Karpas-422 (cell line): ENCODE data around the gene ACTN3. TPM values are rescaled to one million over a fixed set of nuclear protein-coding genes. Genes with fewer than 3 reads are reported as not detected.
"Not testable (repeated sequence)": the region's sequence is repeated elsewhere in the genome, so short reads cannot be mapped to it uniquely, and the experiment has no call there.

Experiments used
- DNase-seq: peaks from one replicate; pipeline ENCODE4 v3.0.0-alpha.2; 2015
- H2AFZ ChIP-seq: fragments of 200-600 bp; sonication (generic); 2 replicates; pipeline ENCODE4 v1.6.1; 2014; ENCODE audit warnings: antibody characterized with exemption, low read length, mixed read lengths
- H3K27ac ChIP-seq: fragments of 200-600 bp; sonication (generic); 2 replicates; pipeline ENCODE4 v1.5.1; 2014; ENCODE audit warnings: mild to moderate bottlenecking, low read length, moderate library complexity
- H3K27me3 ChIP-seq: fragments of 200-600 bp; sonication (generic); 2 replicates; pipeline ENCODE4 v1.6.1; 2014; ENCODE audit warnings: low read length, mixed read lengths
- H3K36me3 ChIP-seq: fragments of 200-600 bp; sonication (generic); 2 replicates; pipeline ENCODE4 v1.6.1; 2014; ENCODE audit warnings: low read length, mixed read lengths; ENCODE audit not compliant: insufficient read depth
- H3K4me1 ChIP-seq: fragments of 200-600 bp; sonication (generic); 2 replicates; pipeline ENCODE4 v1.6.1; 2014; ENCODE audit warnings: mild to moderate bottlenecking, low read length, mixed read lengths
- H3K4me2 ChIP-seq: fragments of 200-600 bp; sonication (generic); 2 replicates; pipeline ENCODE4 v1.6.1; 2014; ENCODE audit warnings: low read length, low read depth, mild to moderate bottlenecking; ENCODE audit not compliant: poor library complexity, severe bottlenecking
- H3K4me3 ChIP-seq: fragments of 200-600 bp; sonication (generic); 2 replicates; pipeline ENCODE4 v1.5.1; 2014; ENCODE audit warnings: mild to moderate bottlenecking, antibody characterized with exemption, low read length, mixed read lengths
- H3K79me2 ChIP-seq: fragments of 200-600 bp; sonication (generic); 2 replicates; pipeline ENCODE4 v1.6.1; 2014; ENCODE audit warnings: mild to moderate bottlenecking, low read length, mixed read lengths
- H3K9ac ChIP-seq: fragments of 200-600 bp; sonication (generic); 2 replicates; pipeline ENCODE4 v1.6.0; 2014; ENCODE audit warnings: low read length
- H3K9me2 ChIP-seq: fragments of 200-600 bp; sonication (generic), shearing (Covaris generic); replicated peaks from 2 replicates; pipeline ENCODE4 v1.6.0; 2014; ENCODE audit warnings: mild to moderate bottlenecking, low read length, moderate library complexity; ENCODE audit not compliant: insufficient read depth
- H3K9me3 ChIP-seq: fragments of 300-700, 200-600 bp; sonication (generic); 2 replicates; pipeline ENCODE4 v1.6.1; 2014; ENCODE audit warnings: low read length, mixed read lengths
- H4K20me1 ChIP-seq: fragments of 200-600 bp; sonication (generic); 2 replicates; pipeline ENCODE4 v1.6.1; 2014; ENCODE audit warnings: mild to moderate bottlenecking, antibody characterized with exemption, low read length, low read depth; ENCODE audit not compliant: insufficient read depth
- total RNA-seq: library from RNA; depleted of rRNA; stranded (reverse); fragments of >200 nt; shearing (Covaris generic); gene quantifications from 2 replicates; pipeline ENCODE4 v1.2.3, GENCODE V29; 2014; ENCODE audit warnings: low replicate concordance; rRNA removed

ACTN3 gene
- total RNA-seq, 1 experiment from 2014 or later = not detected

DNA sequence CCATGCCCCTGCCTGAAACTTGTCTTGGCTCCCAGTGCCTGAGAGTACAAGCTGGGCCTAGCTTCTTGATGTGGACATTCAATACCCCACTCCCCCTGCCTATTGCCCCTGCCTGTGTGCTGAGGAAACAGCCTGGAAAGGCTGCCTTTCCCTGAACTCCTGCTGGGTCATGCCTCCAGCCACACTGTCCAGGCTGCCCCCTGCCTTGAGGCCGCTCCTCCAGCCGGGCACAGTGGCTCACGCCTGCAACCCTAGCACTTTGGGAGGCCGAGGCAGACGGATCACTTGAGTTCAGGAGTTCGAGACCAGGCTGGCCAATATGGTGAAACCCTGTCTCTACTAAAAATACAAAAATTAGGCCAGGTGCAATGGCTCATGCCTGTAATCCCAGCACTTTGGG, 56.4 kb downstream of the ACTN3 start:
- Histone ChIP-seq H3K9me2 (no peaks in the 10 kb centered on the region), H3K9ac (no peak overlapping the region), H3K4me2 (no peak overlapping the region), H3K79me2 (no peaks in the 10 kb centered on the region; the same call in 1 of the 2 replicates), H4K20me1 (no peaks in the 10 kb centered on the region), H3K27ac (no peak overlapping the region), H3K4me1 (peaks cover 7% of the 10 kb centered on the region), H3K27me3 (no peaks in the 10 kb centered on the region), H3K4me3 (no peak overlapping the region), H2AFZ (no peak overlapping the region), H3K9me3 (no peaks in the 10 kb centered on the region), H3K36me3 (peaks cover 6% of the 10 kb centered on the region)
- DNase-seq = no peak

- Histone ChIP-seq H3K36me3 (peaks cover 6% of the 10 kb centered on the region), H3K9me2 (no peaks in the 10 kb centered on the region), H3K9me3 (no peaks in the 10 kb centered on the region), H3K9ac (no peak overlapping the region), H3K79me2 (no peaks in the 10 kb centered on the region), H3K27ac (no peak overlapping the region), H3K4me1 (peaks cover 12% of the 10 kb centered on the region), H4K20me1 (no peaks in the 10 kb centered on the region), H3K4me3 (no peak overlapping the region), H2AFZ (no peak overlapping the region), H3K4me2 (no peak overlapping the region), H3K27me3 (no peaks in the 10 kb centered on the region)
- no peak for DNase-seq
Measured at GRCh38 chr11:66604155-66604554, 57.5 kb downstream of the ACTN3 start.

DNA sequence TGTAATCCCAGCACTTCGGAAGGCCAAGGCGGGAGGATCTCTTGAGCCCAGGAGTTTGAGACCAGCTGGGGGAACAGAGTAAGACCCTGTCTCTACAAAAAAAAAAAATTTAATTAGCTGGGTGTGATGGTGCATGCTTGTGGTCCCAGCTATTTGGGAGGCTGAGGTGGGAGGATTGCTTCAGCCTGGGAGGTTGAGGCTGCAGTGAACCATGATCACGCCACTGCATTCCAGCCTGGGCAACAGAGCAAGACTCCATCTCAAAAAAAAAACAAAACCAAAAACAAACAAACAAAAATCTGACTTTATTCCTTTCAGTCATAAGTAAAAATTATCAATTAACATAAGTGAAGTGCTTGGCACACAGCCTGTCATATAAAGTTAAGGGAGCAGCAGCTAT, 59.9 kb downstream of the ACTN3 start:
- H3K4me2 ChIP-seq = not testable (repeated sequence)

DNA sequence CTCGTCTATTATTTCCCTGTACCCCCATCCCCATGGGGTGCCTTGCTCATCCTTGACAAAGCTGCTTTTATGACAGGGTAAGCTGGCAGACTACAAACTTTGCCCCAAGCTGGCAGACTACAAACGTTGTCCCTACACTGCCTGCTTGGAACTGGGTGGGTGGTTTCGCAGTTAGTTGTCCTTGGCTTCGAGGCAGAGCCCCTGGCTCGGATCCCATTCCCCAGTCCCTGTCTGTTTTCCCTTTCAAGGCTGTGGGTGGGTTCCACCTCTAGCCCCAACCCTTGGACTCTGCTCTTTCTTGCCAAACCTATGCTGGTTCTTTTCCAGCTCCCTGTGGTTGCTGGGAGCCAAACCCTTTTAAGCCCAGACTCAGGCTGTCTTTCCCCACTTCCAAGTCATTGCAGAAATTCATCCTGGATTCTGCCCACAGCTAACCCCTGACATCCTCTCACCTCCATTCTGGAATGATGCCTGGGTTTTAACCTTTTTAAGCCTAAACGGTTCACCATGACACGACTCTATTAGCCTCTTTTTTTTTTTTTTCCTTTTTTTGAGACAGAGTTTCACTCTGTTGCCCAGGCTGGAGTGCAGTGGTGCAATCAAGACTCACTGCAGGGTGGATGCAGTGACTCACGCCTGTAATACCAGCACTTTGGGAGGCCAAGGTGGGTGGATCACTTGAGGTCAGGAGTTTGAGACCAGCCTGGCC, 60.6 kb downstream of the ACTN3 start:
- Histone ChIP-seq H3K9me2 (no peaks in the 10 kb centered on the region), H3K9ac (no peak overlapping the region), H3K4me2 (no peak overlapping the region), H3K4me1 (peaks cover 29% of the 10 kb centered on the region), H3K79me2 (no peaks in the 10 kb centered on the region), H3K36me3 (peaks cover 3% of the 10 kb centered on the region), H3K4me3 (no peak overlapping the region), H2AFZ (no peak overlapping the region), H4K20me1 (no peaks in the 10 kb centered on the region), H3K9me3 (no peaks in the 10 kb centered on the region), H3K27me3 (no peaks in the 10 kb centered on the region), H3K27ac (no peak overlapping the region)
- DNase-seq = no peak

More for the DNA sequence above, 59.9 kb downstream of the ACTN3 start:
- not testable (repeated sequence) for H3K27me3 ChIP-seq, H3K27ac ChIP-seq, H3K9me2 ChIP-seq, H3K4me3 ChIP-seq, DNase-seq, H3K9ac ChIP-seq, H3K79me2 ChIP-seq, H2AFZ ChIP-seq, H3K36me3 ChIP-seq, H3K9me3 ChIP-seq, H4K20me1 ChIP-seq
- H3K4me1 ChIP-seq = peaks cover 24% of the 10 kb centered on the region

GRCh38 chr11:66609721-66610617, 63.3 kb downstream of the ACTN3 start:
- Histone ChIP-seq H3K27ac (peak overlapping the region; percentile 73), H3K36me3 (no peaks in the 10 kb centered on the region; the same call in none of the 2 replicates), H3K9me3 (no peaks in the 10 kb centered on the region), H3K79me2 (no peaks in the 10 kb centered on the region), H2AFZ (no peak overlapping the region), H3K4me2 (no peak overlapping the region), H4K20me1 (no peaks in the 10 kb centered on the region), H3K4me1 (peaks cover 29% of the 10 kb centered on the region), H3K9ac (no peak overlapping the region), H3K27me3 (no peaks in the 10 kb centered on the region), H3K4me3 (no peak overlapping the region), H3K9me2 (no peaks in the 10 kb centered on the region)
- no peak for DNase-seq

DNA sequence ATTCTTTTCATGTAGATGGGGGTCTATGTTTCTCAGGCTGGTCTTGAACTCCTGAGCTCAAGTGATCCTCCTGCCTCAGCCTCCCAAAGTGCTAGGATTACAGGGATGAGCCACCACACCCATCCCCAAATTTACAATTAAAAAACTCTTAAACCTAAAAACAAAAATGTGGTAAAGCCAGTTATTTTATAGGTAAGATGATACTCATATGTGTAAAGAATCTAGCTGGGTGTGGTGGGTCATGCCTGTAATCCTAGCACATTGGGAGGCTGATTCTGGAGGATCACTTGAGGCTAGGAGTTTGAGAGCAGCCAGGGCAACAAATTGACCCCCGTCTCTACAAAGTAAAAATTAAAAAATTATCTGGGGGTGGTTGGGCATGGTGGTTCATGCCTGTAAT, 65.8 kb downstream of the ACTN3 start:
- H2AFZ ChIP-seq = no peak overlapping the region
- DNase-seq = no peak
- H3K36me3 ChIP-seq = peaks cover 3% of the 10 kb centered on the region
- H3K4me2 ChIP-seq = no peak overlapping the region
- H3K9me2 ChIP-seq = no peaks in the 10 kb centered on the region
- peak overlapping the region; percentile 73 for H3K27ac ChIP-seq
- no peaks in the 10 kb centered on the region for H3K9me3 ChIP-seq
- H3K4me3 ChIP-seq = no peak overlapping the region
- H3K4me1 ChIP-seq = peaks cover 37% of the 10 kb centered on the region
- H3K27me3 ChIP-seq = no peaks in the 10 kb centered on the region
- peaks cover 7% of the 10 kb centered on the region for H4K20me1 ChIP-seq
- H3K79me2 ChIP-seq = peaks cover 21% of the 10 kb centered on the region
- H3K9ac ChIP-seq = no peak overlapping the region

Other genes starting within 250 kb of the ACTN3 start
- gene CD248, start 229.9 kb upstream of the ACTN3 start, total RNA-seq = not detected in 2 replicates
- gene RIN1, start 210.5 kb upstream of the ACTN3 start, total RNA-seq = 0.78 and 1.1 TPM in 2 replicates
- 32.0 and 57.1 TPM in 2 replicates for gene BRMS1, start 201.8 kb upstream of the ACTN3 start, total RNA-seq
- gene B4GAT1, start 199.3 kb upstream of the ACTN3 start, total RNA-seq = 10.6 and 11.9 TPM in 2 replicates
- 0.15 and 0.90 TPM in 2 replicates for gene SLC29A2, start 175.1 kb upstream of the ACTN3 start, total RNA-seq
- not detected in 2 replicates for gene NPAS4, start 125.9 kb upstream of the ACTN3 start, total RNA-seq
- 69.6 and 80.4 TPM in 2 replicates for gene MRPL11, start 108.1 kb upstream of the ACTN3 start, total RNA-seq
- 5.6 and 6.7 TPM in 2 replicates for gene PELI3, start 80.0 kb upstream of the ACTN3 start, total RNA-seq
- 77.9 and 91.5 TPM in 2 replicates for gene DPP3, start 66.5 kb upstream of the ACTN3 start, total RNA-seq
- gene BBS1, start 36.3 kb upstream of the ACTN3 start, total RNA-seq = 9.1 and 37.3 TPM in 2 replicates
- gene ZDHHC24, start 855 bp upstream of the ACTN3 start, total RNA-seq = 22.2 and 35.0 TPM in 2 replicates
- not detected in 2 replicates for gene CTSF, start 21.7 kb downstream of the ACTN3 start, total RNA-seq
- 0.22 and 0.75 TPM in 2 replicates for gene CCDC87, start 46.2 kb downstream of the ACTN3 start, total RNA-seq
- gene CCS, start 46.3 kb downstream of the ACTN3 start, total RNA-seq = 24.6 and 57.6 TPM in 2 replicates
- 47.9 and 51.3 TPM in 2 replicates for gene RBM14, start 69.7 kb downstream of the ACTN3 start, total RNA-seq
- 103 and 141 TPM in 2 replicates for gene RBM4, start 91.8 kb downstream of the ACTN3 start, total RNA-seq
- 39.5 and 43.2 TPM in 2 replicates for gene RBM4B, start 131.0 kb downstream of the ACTN3 start, total RNA-seq
- 18.9 and 72.0 TPM in 2 replicates for gene SPTBN2, start 182.3 kb downstream of the ACTN3 start, total RNA-seq